SKM-1 treated with dmso at 0.1 percent for 144 hours (cell line): ENCODE measurements around the gene SDHA.
"Not testable (repeated sequence)": the region's sequence is repeated elsewhere in the genome, so short reads cannot be mapped to it uniquely, and the experiment has no call there.

Experiments
- DNase-seq: peaks from one replicate; lab custom pipeline; 2025; ENCODE audit not compliant: unreplicated experiment; lab: John Stamatoyannopoulos, UW

Gene SDHA

GRCh38 chr5:218457-219291 is 554 bp downstream of the SDHA start:
- no peak for DNase-seq

- no peak for DNase-seq
Measured at GRCh38 chr5:219460-219863, 1.3 kb downstream of the SDHA start.

GRCh38 chr5:219991-220390 is 1.9 kb downstream of the SDHA start:
- no peak for DNase-seq

GRCh38 chr5:222951-223715 is 5.0 kb downstream of the SDHA start:
- not testable (repeated sequence) for DNase-seq

GRCh38 chr5:223791-224190 is 5.7 kb downstream of the SDHA start:
- DNase-seq = no peak

- no peak for DNase-seq
Measured at GRCh38 chr5:225334-225733, 7.2 kb downstream of the SDHA start.

GRCh38 chr5:227375-227774 is 9.3 kb downstream of the SDHA start:
- DNase-seq = not testable (repeated sequence)

GRCh38 chr5:228886-229285 is 10.8 kb downstream of the SDHA start:
- no peak for DNase-seq

- no peak for DNase-seq
Measured at GRCh38 chr5:230711-231110, 12.6 kb downstream of the SDHA start.

- DNase-seq = no peak
Measured at GRCh38 chr5:231661-232060, 13.5 kb downstream of the SDHA start.

- DNase-seq = not testable (repeated sequence)
Measured at GRCh38 chr5:233426-233825, 15.3 kb downstream of the SDHA start.

- DNase-seq = no peak
Measured at GRCh38 chr5:234450-234849, 16.3 kb downstream of the SDHA start.

- DNase-seq = not testable (repeated sequence)
Measured at GRCh38 chr5:235527-235926, 17.4 kb downstream of the SDHA start.

GRCh38 chr5:237931-238330 is 19.8 kb downstream of the SDHA start:
- not testable (repeated sequence) for DNase-seq

GRCh38 chr5:240550-240949 is 22.4 kb downstream of the SDHA start:
- not testable (repeated sequence) for DNase-seq

- DNase-seq = not testable (repeated sequence)
Measured at GRCh38 chr5:241045-241669, 23.0 kb downstream of the SDHA start.

GRCh38 chr5:243683-244367 is 25.7 kb downstream of the SDHA start:
- DNase-seq = not testable (repeated sequence)

GRCh38 chr5:245717-246116 is 27.6 kb downstream of the SDHA start:
- DNase-seq = not testable (repeated sequence)

- not testable (repeated sequence) for DNase-seq
Measured at GRCh38 chr5:250396-250795, 32.3 kb downstream of the SDHA start.

GRCh38 chr5:251016-251415 is 32.9 kb downstream of the SDHA start:
- not testable (repeated sequence) for DNase-seq

- DNase-seq = not testable (repeated sequence)
Measured at GRCh38 chr5:251538-251937, 33.4 kb downstream of the SDHA start.
